HL-60 (cell line): ENCODE measurements around the gene TSPYL2.

Experiments used
- GABPA ChIP-seq: IDR thresholded peaks from 2 replicates; pipeline ENCODE4 v1.6.1; 2012; ENCODE audit warnings: low read depth
- POLR2AphosphoS5 ChIP-seq: IDR thresholded peaks from 2 replicates; pipeline ENCODE4 v1.6.1; 2012; ENCODE audit warnings: low read depth
- TF ChIP-seq, protein P1 (sequence below): IDR thresholded peaks from one replicate; pipeline ENCODE4 v1.5.1; 2011; ENCODE audit warnings: low read length, control low read depth, inconsistent platforms; ENCODE audit not compliant: insufficient read depth
- TF ChIP-seq, protein P2 (sequence below): IDR thresholded peaks from 2 replicates; pipeline ENCODE4 v1.6.1; 2012; ENCODE audit warnings: low read depth; ENCODE audit not compliant: insufficient replicate concordance

DNA sequence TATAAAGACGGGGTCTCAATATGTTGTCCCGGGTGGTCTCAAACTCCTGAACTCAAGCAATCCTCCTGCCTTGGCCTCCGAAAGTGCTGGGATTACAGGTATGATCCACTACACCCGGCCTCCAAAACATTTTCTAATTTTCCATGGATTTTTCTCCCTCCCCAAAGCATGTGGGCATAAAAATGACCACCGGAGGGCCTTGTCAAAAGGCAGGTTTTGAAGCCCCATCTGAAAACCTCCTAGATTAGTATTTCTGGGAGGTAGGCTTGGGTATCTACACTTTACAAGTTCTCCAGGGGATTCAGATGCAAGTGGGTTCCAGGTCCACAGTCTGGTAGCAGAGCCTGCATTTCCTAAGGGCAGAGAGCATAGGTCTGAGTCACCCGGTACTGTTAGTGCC, 34.9 kb upstream of the TSPYL2 start:
- TF ChIP-seq, protein P1, sequence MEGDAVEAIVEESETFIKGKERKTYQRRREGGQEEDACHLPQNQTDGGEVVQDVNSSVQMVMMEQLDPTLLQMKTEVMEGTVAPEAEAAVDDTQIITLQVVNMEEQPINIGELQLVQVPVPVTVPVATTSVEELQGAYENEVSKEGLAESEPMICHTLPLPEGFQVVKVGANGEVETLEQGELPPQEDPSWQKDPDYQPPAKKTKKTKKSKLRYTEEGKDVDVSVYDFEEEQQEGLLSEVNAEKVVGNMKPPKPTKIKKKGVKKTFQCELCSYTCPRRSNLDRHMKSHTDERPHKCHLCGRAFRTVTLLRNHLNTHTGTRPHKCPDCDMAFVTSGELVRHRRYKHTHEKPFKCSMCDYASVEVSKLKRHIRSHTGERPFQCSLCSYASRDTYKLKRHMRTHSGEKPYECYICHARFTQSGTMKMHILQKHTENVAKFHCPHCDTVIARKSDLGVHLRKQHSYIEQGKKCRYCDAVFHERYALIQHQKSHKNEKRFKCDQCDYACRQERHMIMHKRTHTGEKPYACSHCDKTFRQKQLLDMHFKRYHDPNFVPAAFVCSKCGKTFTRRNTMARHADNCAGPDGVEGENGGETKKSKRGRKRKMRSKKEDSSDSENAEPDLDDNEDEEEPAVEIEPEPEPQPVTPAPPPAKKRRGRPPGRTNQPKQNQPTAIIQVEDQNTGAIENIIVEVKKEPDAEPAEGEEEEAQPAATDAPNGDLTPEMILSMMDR: no peak
- TF ChIP-seq, protein P2, sequence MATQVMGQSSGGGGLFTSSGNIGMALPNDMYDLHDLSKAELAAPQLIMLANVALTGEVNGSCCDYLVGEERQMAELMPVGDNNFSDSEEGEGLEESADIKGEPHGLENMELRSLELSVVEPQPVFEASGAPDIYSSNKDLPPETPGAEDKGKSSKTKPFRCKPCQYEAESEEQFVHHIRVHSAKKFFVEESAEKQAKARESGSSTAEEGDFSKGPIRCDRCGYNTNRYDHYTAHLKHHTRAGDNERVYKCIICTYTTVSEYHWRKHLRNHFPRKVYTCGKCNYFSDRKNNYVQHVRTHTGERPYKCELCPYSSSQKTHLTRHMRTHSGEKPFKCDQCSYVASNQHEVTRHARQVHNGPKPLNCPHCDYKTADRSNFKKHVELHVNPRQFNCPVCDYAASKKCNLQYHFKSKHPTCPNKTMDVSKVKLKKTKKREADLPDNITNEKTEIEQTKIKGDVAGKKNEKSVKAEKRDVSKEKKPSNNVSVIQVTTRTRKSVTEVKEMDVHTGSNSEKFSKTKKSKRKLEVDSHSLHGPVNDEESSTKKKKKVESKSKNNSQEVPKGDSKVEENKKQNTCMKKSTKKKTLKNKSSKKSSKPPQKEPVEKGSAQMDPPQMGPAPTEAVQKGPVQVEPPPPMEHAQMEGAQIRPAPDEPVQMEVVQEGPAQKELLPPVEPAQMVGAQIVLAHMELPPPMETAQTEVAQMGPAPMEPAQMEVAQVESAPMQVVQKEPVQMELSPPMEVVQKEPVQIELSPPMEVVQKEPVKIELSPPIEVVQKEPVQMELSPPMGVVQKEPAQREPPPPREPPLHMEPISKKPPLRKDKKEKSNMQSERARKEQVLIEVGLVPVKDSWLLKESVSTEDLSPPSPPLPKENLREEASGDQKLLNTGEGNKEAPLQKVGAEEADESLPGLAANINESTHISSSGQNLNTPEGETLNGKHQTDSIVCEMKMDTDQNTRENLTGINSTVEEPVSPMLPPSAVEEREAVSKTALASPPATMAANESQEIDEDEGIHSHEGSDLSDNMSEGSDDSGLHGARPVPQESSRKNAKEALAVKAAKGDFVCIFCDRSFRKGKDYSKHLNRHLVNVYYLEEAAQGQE: no peak
- TF ChIP-seq POLR2AphosphoS5: no peak
- TF ChIP-seq GABPA: no peak
